ENCODE data around the gene HOXA11. TPM values are rescaled to one million over a fixed set of nuclear protein-coding genes. Genes with fewer than 3 reads are reported as not detected.

Gene HOXA11
- total RNA-seq, 1 donor = not detected

- no peak overlapping the region for H3K4me3 ChIP-seq (ENCODE audit: low read length)
- H3K9me3 ChIP-seq (ENCODE audit: low read depth, low read length) = no peaks in the 10 kb centered on the region
- peaks cover 98% of the 10 kb centered on the region for H3K27me3 ChIP-seq (ENCODE audit: insufficient read depth, low read length)
- H3K4me1 ChIP-seq (ENCODE audit: insufficient read depth, low read length) = peaks cover 48% of the 10 kb centered on the region
Measured at GRCh38 chr7:27191161-27191731, 6.2 kb upstream of the HOXA11 start.

- peaks cover 98% of the 10 kb centered on the region for H3K27me3 ChIP-seq (ENCODE audit: insufficient read depth, low read length)
- no peak overlapping the region for H3K4me3 ChIP-seq (ENCODE audit: low read length)
- no peaks in the 10 kb centered on the region for H3K9me3 ChIP-seq (ENCODE audit: low read depth, low read length)
- H3K4me1 ChIP-seq (ENCODE audit: insufficient read depth, low read length) = peaks cover 58% of the 10 kb centered on the region
Measured at GRCh38 chr7:27189997-27190748, 5.1 kb upstream of the HOXA11 start.

DNA sequence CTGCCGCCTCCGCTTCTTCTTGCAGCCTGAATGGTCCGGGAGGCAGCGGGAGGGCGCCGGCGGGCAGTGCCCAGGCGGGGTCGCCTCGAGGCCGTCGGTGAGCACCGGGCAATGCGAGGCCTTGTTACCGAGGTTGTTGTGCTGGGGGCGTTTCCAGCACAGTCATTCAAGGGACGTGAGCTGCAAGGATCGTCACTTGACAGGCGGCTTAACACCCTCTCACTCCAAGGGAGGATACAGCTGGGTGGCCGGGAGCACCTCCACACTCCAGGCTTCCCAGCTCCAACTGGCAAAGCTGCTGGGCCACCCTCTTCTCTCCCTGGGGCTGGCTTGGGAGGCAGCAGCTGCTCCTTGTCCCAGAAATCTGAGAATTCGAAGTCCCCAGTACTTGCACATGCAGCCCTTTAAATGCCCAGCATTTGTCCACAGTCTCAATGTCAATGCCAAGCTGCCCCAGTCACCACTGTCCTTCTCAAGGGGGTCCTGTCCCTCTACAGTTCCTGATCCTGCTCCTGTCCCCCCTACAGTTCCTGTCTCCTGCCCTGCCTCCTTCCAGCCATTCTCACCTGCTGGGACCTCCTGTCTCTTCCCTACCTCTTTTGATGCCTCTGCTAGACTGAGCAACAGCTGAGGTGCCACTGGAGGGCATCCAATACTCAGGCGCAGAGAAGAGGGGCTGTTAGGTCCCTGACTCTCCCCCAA lies 4.4 kb upstream of the HOXA11 start:
- no peaks in the 10 kb centered on the region for H3K9me3 ChIP-seq (ENCODE audit: low read depth, low read length)
- peaks cover 98% of the 10 kb centered on the region for H3K27me3 ChIP-seq (ENCODE audit: insufficient read depth, low read length)
- H3K4me1 ChIP-seq (ENCODE audit: insufficient read depth, low read length) = peaks cover 65% of the 10 kb centered on the region
- H3K4me3 ChIP-seq (ENCODE audit: low read length) = no peak overlapping the region

DNA sequence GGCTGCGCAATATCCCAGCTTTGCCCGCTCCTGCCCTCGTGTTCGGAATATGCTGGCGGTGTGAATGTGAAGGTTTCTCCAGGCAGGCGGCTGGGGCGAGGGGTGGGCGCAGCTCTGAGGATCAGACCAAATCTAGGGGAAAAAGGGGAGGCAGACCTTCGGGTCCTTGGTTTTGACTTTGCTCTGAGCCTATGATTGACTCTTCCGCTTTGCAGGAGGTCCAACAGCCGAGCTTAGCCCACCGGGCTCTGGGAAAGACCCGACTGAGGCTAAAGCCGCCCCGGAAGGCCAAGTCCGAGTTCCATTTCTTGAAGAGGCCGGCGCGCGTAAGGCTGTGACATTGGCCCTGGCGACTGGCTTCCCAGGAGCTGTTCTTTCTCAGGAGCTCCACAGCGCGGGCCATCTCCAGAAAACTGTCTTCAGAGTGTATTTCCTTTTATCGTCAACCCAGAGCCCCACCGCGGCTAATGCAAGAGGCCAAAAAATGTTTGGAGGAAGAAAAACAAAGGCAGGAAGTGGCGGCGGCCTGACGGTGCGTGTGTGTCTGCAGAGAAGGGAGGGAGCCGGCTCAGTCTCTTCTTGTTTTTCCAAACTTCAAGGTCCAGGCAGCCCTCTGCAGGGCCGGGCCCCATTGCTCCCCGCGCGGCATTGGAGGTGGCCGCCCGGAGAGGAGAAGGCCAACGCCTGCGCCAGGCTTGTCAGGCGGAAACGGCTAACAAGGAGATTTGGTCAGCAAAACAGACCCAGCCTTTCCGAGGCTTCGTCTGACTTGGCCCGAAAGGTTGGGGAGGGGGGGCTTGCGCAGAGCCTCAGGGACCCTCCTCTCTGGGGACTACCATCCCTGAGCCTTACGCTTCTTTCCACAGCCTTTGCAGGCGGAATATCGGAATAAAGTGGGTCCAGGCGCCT lies 3.6 kb upstream of the HOXA11 start:
- Histone ChIP-seq H3K4me3 (ENCODE audit: low read length) (no peak overlapping the region), H3K9me3 (ENCODE audit: low read depth, low read length) (no peaks in the 10 kb centered on the region)

GRCh38 chr7:27187475-27188385 lies 2.7 kb upstream of the HOXA11 start:
- Histone ChIP-seq H3K4me3 (ENCODE audit: low read length) (no peak overlapping the region), H3K27me3 (ENCODE audit: insufficient read depth, low read length) (peaks cover 96% of the 10 kb centered on the region), H3K4me1 (ENCODE audit: insufficient read depth, low read length) (peaks cover 66% of the 10 kb centered on the region), H3K9me3 (ENCODE audit: low read depth, low read length) (no peaks in the 10 kb centered on the region)

More for the DNA sequence above, 3.6 kb upstream of the HOXA11 start:
- Histone ChIP-seq H3K4me1 (ENCODE audit: insufficient read depth, low read length) (peaks cover 69% of the 10 kb centered on the region), H3K27me3 (ENCODE audit: insufficient read depth, low read length) (peaks cover 96% of the 10 kb centered on the region)

DNA sequence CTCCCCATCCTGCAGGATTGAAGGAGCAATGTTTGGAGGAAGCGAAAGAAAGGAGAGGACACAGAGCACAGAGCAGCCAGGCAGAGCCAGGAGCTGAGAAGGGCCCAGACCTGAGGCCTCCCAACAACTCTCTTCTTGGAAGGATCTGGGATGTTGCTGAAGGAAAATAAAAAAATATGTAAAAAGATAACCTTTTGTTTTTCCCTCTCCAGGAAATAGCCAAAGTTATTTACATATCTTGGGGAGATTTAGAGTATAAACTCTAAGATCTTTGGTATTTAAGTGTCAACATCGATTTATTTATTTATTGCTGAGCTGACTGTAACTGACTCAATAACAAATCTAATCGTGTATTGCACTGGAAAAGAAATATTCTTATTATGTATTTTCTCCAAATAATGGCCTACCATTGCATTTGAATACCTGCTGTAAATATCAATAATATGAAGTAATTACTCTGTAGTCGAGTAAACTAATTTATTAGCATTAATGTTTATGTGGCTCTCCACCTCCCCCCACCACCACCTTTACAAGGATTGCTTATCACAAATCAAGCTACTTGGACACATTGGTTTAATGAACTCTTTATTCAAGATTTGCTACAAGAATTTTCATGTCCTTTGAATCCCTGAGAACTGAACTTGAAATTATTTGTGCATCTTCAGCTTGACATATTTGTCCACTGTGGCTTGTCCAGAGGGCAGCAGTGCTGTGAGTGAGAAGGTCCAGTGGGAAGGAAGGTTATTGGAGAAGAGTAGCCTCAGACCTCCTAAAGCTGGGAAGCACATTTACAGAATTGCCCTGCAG lies 1.8 kb upstream of the HOXA11 start:
- no peaks in the 10 kb centered on the region for H3K9me3 ChIP-seq (ENCODE audit: low read depth, low read length)
- H3K4me3 ChIP-seq (ENCODE audit: low read length) = no peak overlapping the region
- peaks cover 57% of the 10 kb centered on the region for H3K4me1 ChIP-seq (ENCODE audit: insufficient read depth, low read length)
- peaks cover 98% of the 10 kb centered on the region for H3K27me3 ChIP-seq (ENCODE audit: insufficient read depth, low read length)

GRCh38 chr7:27185854-27186667 lies 1.0 kb upstream of the HOXA11 start:
- Histone ChIP-seq H3K4me1 (ENCODE audit: insufficient read depth, low read length) (peaks cover 57% of the 10 kb centered on the region), H3K27me3 (ENCODE audit: insufficient read depth, low read length) (peaks cover 98% of the 10 kb centered on the region), H3K9me3 (ENCODE audit: low read depth, low read length) (no peaks in the 10 kb centered on the region), H3K4me3 (ENCODE audit: low read length) (no peak overlapping the region)

DNA sequence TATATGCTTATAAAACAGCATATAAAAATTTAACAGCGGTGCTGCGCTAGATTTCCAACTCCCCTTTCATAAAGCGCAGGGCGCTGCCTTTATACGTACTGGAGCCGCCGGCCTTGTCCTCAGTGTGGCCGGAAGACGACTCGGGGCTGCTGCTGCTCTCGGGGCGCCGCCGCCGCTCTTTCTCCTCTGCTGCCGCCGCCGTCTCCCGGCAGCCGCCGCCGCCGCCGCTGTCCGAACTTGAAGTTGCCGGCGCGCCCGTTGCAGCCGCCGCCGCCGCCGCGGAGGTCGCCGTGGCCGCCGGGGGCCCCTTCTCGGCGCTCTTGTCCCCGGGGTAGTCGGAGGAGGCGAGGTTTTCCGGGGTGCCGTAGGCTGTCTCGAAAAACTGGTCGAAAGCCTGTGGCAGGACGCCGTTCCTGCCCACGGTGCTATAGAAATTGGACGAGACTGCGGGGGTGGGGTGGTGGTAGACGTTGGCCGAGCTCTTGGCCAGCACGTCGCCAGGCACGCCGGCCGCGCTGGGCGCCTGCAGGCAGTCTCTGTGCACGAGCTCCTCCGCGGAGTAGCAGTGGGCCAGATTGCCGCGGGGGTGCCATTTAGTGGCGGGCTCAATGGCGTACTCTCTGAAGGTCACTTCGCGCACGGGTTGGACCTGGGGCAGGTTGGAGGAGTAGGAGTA lies 557 bp downstream of the HOXA11 start:
- peak overlapping the region; percentile 12 for H3K4me3 ChIP-seq (ENCODE audit: low read length)
- no peaks in the 10 kb centered on the region for H3K9me3 ChIP-seq (ENCODE audit: low read depth, low read length)
- peaks cover 98% of the 10 kb centered on the region for H3K27me3 ChIP-seq (ENCODE audit: insufficient read depth, low read length)
- H3K4me1 ChIP-seq (ENCODE audit: insufficient read depth, low read length) = peaks cover 62% of the 10 kb centered on the region

DNA sequence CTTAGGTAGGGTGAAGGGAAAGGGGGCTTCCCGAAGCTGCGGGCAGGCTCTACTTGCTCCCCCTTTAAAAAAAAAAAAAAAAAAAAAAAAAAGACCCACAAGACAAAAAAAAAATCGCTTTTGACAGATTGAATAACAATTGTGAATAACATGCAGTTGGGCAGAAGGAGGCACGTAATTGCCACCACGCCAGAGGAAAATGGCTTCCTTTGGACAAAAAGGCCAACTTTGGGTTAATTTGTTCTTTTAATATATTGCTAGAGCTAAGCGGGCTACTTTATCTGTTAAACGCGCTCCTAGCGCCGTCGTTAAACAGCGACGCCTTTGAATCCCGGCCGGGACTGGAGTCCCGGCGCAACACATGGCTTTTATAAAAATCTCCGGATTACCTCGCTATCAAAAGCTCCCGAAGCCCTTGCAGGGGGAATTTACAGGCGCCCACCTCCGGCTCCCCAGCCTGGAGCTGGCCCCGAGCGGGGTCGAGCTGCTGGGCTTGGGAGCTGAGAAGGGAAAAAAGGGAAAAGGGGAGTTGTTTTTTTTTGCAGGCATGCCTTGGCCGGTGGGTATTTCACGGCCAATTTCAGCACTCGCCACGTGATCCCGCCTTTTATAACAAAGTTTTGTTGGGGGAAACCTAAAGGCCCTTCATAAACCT lies 1.2 kb downstream of the HOXA11 start:
- Histone ChIP-seq H3K27me3 (ENCODE audit: insufficient read depth, low read length) (peaks cover 98% of the 10 kb centered on the region), H3K4me1 (ENCODE audit: insufficient read depth, low read length) (peaks cover 57% of the 10 kb centered on the region), H3K4me3 (ENCODE audit: low read length) (peak overlapping the region; percentile 12), H3K9me3 (ENCODE audit: low read depth, low read length) (no peaks in the 10 kb centered on the region)

DNA sequence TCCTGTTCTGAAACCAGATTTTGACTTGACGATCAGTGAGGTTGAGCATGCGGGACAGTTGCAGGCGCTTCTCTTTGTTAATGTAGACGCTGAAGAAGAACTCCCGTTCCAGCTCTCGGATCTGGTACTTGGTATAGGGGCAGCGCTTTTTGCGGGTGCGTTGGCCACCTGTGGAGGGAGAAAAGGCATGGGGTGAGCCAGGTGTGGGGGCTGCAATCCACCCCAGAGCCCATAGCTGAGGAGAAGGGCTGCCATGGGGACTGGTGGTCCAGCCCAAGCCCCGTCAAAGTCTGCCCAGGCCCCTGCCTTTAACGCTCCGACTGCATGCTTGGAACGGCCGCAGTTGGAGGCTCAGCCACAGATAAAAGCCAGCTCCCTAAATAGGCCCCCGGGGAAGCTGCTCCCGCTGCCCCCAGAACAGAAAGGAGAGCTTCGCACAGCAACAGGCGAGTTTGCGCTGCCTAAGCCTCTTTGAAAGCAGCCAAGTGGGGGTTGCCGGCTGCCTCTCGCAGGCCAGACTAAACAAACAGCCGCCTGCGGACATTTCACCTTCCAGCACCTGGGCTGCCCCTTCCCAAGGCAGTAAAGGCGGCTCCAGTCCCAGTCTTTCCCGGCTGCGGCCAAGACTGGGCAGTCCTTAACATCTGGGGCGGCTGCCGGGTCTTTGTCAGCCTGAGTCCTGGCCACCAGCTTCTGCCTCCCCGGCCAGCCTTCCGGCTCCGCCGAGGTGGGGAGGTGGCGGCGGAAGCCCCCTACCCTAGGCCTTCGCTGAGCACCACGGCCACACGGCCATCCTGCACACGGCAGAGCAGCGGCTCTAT lies 2.0 kb downstream of the HOXA11 start:
- no peaks in the 10 kb centered on the region for H3K9me3 ChIP-seq (ENCODE audit: low read depth, low read length)
- H3K4me1 ChIP-seq (ENCODE audit: insufficient read depth, low read length) = peaks cover 49% of the 10 kb centered on the region
- H3K27me3 ChIP-seq (ENCODE audit: insufficient read depth, low read length) = peaks cover 98% of the 10 kb centered on the region
- H3K4me3 ChIP-seq (ENCODE audit: low read length) = no peak overlapping the region

GRCh38 chr7:27182285-27182841 lies 2.7 kb downstream of the HOXA11 start:
- no peaks in the 10 kb centered on the region for H3K9me3 ChIP-seq (ENCODE audit: low read depth, low read length)
- H3K27me3 ChIP-seq (ENCODE audit: insufficient read depth, low read length) = peaks cover 93% of the 10 kb centered on the region
- no peak overlapping the region for H3K4me3 ChIP-seq (ENCODE audit: low read length)
- H3K4me1 ChIP-seq (ENCODE audit: insufficient read depth, low read length) = peaks cover 42% of the 10 kb centered on the region

All from mononuclear cell (primary cell).